Stimulated activated CD4-positive, alpha-beta T cell treated with anti-CD3 and anti-CD28 coated beads, Interleukin-15, amount 100 ng/mL, for 48 hours (primary cell): ENCODE data around the gene GSC2.
"Not testable (repeated sequence)": the region's sequence is repeated elsewhere in the genome, so short reads cannot be mapped to it uniquely, and the experiment has no call there.

Experiments
- DNase-seq, 2 donors: peaks; one replicate each; pipeline ENCODE4 v3.0.0-alpha.2; 2020; ENCODE audit warnings: low read depth in 2 of 2

Gene GSC2

DNA sequence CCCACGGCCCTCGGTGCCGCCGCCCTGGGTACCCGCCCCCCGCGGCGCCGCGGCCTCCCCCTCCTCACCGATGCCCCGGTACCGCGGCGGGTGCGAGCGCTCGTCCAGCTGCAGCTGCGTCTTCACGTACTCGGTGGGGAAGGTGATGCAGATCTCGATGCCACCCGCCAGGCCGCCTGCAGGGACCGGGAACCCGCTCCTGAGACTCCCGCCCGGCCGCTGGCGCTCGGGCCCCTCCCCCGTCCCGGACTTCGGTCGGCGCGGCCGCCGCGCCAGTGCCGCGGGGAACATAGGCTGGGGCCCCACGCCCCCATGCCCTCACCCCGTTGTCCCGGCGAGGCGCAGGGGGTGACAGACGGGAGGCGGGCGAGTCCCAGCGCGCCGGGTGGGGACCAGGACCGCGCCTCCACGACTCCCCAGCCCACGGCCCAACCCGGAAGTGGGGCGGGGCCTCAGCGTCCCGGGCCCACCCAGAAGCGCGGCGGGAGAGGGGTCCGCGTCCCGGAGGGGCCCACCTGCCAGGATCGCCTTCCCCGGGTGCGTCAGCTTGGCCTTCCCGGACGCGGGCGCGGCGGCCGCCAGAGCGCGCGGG lies 28.1 kb upstream of the GSC2 start:
- DNase-seq = peak in 1 of 2 donors; percentile 34

DNA sequence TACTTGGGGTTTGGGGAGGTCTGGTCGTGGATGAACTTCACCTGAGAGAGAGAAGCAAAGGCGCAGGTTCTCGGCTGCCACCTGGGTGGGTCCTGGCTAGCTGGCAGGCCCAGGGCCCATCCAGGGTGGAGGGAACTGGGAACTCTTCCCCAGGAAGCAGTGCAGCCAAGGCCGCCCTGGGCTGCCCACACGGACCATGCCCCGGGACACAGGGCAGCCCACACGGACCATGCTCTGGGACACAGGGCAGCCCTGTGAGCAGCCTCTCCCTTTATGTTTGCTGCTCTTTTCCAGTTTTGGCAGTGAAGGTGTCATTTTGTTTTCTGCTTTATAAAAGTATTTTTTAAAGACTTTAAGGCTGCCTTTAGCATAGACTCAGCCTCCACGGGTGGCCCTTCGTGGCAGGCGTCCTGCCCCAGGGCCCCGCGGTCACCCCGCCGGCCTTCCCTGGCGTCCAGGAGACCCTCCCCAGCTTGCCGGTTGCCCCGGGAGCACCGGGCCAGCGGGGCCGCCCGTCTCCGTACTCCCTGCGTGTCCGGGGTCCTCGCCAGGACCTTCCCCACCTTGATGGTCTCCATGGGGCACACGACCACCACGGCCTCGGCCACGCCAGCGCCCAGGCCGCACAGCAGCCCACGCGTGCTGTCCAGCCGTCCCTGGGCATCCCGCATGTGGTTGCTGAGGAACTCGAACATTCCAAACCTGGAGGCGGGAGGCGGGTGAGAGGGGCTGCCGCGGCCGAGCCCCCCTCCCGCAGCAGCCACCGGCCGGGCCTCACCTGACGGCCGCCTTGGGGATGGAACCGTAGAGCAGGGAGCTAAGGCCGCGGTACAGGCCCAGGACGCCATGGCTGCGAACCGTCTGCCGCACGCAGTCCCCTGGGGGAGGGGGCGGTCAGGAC lies 27.3 kb upstream of the GSC2 start:
- DNase-seq = no peak

DNA sequence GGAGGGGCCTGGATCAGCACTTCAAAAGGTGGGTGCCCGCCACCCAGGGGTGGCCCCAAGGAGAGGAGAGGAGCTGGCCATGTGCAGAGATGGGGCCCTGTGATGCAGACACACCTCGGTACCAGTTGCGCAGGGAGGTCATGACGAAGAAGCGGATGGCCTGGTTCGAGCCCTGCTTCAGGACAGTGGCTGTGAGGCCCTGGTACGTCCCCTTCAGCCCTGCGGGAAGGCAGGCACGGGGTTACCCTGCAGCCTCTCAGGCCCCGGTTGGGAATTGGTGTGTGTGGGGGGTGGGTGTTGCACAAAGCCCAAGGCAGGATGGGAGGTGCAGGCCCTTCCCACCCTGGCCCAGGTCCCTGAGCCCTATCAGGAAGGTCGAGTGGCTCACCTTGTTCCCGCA lies 26.6 kb upstream of the GSC2 start:
- no peak for DNase-seq

DNA sequence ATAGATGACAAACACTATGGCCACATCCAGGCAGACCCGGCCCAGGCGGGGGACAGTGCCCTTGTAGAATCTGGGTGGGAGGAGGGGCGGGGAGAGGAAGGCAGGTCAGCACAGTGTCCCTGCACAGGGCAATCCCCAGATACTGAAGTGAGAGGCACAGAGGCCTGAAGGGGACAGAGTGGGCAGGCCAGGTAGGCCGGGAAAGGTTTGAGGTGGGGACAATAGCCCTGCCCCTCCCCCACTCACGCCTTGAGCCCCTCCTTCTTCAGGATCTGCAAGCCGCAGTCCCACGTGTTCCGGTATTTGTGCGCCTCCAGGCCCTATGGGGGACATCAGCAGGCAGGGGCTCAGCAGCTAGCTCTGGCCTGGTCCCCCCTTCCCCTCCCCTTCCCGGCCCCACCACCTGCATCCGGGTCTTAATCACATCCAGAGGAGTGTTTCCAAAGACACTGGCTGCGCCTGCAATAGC lies 26.1 kb upstream of the GSC2 start:
- no peak for DNase-seq

DNA sequence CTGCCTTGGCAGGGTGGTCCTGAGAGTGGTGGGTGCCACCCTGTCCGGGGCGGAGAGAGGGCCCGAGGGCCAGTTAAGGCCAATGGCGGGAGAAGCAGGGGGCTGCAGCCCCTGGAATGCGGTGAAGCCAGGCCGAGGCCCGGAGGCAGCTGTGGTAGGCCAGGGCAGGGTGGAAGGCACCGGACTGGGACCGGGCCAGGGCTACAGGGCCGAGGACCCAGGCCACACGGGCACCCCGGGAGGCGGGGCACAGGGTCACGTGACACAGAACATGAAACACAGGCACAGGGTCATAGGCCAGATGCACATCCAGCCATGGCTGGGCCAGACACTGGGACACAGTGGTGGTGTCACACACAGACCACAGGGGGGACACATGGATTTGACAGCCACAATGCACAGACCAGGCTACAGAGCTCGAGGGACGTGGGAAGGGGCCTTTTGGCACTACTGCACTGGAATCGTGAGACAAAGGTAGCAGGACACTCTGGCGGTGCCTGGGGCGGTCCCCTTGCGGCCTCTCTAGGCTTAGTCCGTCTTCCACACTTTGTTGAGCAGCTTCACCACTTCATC lies 25.6 kb upstream of the GSC2 start:
- no peak for DNase-seq

DNA sequence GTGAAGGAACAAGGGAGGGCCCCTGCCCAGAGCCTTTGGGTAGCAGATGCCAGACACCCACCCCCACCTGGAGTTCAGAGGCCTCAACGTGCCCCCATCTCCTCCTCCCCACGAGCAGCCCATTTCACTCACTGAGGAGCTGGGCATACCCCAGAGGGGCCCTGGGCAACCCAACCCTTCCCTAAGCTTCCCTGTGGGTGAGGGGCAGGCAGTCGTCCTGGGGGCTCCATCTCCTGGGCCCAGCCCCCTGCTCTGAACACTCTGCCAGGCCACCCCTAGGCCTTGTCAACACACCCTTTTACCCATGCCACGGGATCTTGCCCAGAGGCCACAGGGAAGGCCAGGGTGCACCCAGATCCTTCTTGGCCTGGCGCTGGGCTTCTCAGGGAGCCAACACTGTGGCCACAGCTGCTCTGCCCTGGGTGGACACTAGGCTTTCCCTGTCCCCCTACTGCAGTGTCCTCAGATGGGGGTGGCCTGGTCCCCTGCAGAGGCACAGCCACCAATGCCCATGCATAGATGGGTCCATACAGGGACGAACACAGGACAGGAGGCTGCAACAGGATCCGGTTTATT lies 25.0 kb upstream of the GSC2 start:
- DNase-seq = no peak

DNA sequence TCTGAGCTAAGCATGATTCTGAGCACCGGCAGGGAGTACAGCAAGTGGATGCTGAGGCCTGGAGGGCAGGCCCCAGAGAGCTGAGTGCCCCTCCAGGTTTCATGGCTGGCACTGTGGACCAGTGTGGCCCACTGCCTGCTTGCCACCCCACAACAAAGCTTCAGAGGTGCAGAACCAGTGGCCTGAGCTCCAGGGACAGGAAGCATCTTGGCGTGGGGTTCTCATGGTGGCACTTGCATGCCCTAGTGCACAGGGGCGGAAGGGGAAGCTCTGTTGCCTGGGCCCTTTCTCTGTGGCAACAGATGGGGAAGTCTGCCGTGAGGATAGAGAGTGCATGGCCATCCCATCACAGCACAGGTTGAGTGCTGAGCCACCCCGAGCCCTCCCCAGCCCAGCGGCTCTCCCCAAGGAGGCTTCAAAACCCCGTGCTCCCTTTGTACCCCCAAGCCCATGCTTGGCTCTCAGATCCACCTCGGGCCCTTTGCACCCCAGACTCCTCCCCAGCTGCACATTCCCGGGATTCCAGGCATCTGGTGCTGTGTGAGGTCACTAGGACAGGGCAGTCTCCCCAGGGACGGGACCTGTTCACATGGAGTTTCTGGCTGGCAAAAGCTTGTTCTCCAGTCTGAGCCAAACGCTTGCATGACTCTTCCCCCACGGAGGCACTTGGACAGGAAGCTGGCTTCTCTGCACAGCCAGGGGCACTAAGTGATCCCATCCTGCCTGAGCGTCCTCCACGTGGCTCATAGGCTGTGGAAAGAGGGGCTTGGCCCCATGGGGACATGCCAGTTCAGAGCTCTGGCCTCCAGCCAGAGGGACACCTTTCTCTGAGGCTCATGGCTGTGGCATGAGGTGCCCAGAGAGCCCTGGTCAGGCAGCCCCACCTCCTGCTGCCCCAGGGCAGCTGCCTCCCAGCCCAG lies 24.3 kb upstream of the GSC2 start:
- DNase-seq = no peak

DNA sequence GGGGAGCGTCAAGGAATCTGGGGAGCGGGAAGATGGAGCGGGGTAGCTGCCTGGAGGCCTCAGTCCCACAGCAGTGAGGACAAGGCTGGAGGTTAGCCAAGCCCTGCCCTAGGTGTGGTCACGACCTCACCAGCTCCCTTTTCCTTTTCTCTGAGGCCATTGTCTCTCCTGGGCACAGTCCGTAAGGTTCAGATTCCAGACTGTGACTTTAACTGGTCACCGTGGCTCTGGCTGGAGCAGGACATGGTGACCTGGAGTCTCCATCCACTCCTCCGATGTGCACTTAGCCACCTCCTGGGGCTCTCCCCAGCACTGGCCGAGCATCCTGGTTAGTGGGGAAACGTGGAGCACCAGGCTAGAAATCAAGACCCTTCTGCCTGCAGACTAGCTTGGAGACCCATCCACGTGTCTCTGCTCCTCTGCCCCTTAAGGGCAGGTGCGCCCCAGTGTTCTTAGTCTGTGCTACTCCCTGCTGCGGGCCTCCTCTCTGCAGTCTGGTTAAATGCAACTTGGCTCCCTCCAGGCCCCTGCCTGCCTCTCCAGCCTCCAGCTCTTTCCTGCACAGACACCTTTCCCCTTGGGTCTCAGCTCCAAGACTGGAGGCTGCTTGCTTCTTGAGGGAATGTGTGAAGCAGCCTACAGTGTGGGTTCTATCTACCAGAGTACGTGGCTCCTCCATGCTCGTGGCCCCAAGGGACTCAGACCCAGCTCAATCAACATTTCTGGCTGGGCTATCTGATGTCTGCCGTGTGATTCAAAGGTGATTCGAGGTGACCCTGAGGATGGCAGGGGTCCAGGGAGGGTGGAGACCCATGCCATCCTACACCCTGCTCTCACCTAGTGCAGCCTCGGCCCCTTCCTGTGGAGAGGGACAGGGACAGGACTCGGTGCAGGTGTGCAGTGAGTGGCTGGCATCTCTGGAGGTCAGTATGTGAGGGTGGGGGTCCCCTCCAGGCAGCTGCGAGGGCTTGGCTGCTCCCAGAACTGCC lies 23.2 kb upstream of the GSC2 start:
- no peak for DNase-seq

DNA sequence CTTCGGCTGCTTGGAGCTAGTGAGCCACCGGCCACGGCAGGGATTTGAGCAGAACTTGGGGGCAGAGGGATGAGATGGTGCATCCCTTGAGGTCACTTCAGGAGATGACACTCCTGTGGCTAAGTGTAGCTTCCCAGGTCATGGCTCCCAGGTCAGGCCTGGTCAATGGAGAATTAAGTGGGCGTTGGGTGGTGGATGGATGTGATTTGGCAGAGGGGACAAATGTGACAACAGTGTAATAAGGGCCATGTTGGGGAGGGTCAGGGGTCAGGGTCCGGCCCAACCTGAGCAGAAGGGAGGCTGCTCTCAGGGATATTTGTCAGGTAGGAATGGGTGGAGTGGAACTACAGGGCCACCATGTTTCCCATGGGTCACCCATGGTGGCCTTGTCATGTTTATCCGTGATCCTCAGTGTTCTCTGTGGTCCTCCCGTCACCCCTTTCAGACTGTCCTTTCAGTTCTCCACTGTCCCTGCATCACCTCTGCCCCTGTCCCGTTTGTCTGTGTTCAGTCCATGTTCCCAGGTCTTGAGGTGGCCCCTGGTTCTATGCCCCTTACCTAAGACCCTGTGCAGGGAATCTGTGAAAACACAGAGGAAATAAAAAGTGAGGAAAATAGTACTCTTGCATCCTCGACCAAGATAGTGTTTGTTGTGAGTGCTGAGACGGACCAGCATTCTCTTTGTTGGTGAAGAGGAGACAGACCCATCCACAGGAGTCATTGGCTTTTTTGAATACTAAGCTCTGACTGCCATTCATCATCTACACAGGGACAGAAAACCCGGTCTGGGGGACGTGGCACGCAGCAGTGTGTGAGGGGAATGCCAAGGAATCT lies 22.3 kb upstream of the GSC2 start:
- no peak for DNase-seq

DNA sequence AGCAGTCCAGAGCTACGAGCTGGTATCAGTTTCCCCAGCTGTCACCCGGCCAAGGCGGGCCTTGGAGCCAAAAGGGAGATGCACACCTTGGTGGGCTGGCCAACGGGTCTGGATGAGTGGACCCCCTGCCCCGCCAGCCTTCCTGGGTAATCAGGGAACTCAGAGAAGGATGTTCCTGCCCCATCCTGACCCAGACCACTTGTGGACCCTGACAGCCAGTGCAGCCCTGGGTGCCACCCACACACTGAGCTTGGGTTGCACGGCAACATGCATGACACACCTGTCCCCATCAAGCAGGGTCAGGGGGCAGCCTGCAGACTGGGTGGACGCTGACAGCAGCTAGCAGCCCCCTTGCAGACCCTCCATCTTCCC lies 19.8 kb upstream of the GSC2 start:
- DNase-seq = no peak

DNA sequence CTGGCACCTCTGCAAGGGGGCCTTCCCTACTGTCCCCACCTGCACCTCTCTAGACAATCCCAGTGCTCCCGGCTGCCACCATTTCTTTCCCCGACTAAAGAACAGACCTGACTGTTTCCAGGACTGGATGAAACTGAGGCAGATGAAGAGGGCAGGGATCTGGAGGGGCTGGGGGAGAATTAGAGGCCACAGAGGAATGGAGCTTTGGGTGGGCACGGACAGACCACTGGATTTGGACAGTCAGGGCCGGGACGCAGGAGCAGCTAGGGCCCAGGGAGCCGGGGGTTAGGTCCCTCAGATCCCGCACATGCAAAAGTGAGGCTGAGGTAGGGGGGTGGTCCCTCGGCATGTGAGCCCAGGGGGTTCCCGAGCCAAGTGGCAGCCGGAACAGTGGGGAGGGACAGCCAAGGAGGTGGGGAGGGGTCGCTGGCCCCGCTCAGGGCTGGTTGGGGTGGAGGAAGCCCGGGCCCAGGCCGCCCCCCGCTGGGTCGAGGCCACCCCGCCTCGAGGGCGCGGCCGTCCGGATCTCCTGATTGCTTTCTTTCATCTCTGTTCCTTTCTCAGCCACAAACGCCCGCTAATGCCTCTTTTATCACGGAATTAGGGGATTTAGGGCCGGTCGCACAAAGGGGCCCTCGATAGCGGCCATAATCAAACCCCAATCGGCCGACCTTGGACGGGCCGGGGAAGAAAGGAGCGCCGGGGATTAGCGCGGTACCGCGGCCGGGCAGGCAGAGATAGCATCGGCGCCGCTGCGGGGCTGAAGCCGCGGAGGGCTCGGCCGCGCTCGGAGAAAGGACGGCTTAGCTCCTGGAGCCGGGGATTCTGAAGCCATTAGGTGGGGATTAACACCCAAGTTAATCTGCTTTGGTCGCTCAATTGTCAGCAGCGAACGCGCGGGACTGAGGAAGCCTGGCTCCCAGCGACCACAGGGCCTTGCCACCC lies 19.2 kb upstream of the GSC2 start:
- DNase-seq = no peak

DNA sequence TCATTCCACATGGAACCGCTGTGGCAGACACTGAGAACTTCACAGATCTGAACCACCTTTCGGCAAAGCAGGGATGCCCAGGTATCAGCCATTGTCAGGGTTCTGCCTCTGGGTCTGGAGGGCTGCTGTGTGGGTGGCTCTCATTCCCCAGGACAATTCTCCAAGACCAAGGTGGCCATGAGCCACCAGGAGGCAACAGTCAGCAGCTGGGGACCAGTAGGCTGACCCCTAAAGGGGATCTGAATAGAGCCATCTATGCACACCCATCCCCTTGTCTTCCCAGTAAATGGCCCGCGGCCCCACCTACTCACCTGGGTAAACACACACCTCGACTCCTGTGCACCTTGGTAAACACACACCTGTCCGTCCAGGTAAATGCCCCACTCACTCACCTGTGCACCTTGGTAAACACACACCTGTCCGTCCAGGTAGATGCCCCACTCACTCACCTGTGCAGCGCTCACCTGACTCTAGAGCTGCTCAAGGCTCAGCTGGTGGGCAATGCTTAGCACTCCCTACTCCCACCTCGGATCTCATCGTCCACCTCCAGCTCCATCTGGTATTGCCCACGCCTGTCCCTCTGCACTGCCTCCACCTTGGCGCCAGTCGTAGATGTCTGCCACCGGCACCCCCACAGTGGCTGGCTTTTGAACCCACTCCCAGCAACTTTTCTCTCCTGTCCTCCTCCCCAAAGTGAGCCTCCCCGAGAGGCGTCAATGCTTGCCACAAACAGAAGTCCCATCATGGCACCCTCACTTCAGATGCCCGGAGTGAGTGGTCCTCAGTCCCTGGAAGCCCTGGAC lies 18.2 kb upstream of the GSC2 start:
- no peak for DNase-seq

DNA sequence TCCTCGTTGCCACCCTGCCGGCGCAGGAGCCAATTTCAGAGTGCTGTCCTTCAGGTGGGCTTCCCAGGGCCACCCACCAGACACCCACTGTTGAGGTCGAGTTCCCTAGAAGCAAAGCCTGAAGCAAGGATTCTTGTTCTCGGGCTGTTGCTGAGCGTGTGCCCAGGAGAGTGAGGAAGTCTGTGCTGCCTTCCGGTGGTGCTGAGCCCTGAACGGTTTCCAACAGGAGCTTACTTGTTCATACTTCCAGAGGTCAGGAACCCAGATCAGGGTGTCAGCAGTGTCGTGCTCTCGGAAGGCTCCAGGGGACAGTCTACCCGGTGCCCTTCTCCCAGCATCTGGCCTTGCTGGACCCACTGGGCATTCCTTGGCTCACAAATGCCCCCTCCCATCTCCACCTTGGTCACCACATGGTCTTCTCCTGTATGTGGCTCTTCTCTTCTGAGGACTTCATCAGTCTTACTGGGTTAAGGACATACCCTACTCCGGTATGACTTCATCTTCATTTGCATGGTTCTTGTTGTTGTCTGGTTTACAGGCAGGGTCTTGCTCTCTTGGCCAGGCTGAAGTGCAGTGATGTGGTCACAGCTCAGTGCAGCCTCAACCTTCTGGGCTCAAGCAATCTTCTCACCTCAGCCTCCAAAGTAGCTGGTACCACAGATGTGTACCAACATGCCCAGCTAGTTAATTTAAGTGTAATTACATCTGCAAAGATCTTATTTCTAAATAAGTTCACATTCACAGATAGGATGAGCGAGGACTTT lies 17.2 kb upstream of the GSC2 start:
- DNase-seq = no peak

DNA sequence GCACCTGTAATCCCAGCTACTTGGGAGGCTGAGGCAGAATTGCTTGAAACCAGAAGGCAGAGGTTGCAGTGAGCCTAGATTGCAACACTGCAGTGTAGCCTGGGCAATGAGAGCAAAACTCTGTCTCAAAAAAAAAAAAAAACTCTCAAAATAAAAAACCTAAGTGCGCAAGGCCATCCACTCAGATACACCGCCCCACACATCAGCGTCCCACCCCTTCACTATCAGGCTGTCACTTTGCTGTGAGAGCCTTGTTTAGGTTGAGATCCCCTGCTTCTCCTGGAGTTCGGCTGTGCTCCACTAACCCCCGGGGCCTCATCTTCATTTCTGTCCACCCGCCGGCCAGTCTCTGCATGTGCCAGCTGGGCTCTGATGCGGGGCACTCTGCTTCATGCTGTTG lies 16.3 kb upstream of the GSC2 start:
- DNase-seq = no peak

DNA sequence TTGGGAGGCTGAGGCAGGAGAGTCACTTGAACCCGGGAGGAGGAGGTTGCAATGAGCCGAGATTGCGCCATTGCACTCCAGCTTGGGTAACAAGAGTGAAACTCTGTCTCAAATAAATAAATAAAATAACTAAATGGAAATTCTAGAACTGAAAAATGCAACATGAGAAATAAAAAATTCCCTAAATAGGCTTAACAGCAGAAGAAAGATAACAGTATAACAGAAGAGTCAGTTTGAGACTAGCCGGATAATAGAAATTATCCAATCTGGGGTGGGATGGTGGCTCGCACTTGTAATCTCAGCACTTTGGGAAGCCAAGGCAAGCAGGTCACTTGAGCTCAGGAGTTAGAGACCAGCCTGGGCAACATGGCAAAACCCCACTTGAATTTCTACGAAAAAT lies 14.3 kb upstream of the GSC2 start:
- DNase-seq = no peak

DNA sequence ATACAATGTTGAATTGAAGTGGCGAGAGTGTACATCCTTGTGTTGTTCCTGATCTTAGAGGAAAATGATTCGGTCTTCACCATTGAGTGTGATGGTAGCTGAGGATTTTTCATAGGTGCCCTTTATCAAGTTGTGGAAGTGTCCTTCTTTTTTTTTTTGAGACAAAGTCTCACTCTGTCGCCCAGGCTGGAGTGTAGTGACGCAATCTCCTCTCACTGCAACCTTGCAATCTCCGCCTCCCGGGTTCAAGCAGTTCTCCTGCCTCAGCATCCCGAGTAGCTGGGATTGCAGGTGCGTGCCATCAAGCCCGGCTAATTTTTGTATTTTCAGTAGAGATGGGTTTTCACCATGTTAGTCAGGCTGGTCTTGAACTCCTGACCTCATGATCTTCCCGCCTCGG lies 8.6 kb upstream of the GSC2 start:
- not testable (repeated sequence) for DNase-seq

DNA sequence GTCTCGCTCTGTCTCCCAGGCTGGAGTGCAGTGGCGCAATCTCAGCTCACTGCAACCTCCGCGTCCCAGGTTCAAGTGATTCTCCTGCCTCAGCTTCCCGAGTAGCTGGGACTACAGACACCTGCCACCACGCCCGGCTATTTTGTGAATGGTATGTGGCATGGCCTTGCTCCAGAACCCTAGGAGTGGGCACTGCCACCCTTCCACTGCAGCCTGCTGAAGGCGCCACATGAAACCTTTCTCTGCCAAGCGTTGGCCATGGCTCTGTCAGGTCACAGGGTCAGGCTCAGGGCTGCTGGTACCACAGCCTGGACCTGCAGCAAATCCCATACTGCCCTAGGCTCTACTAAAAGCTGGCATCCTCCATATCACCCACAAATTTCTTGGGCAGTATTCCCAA lies 6.0 kb upstream of the GSC2 start:
- not testable (repeated sequence) for DNase-seq
